SH-SY5Y (cell line): Measurements from ENCODE around the gene GMDS.

Experiments used
- GATA2 ChIP-seq: IDR thresholded peaks from 2 replicates; pipeline ENCODE4 v1.6.1; 2011; ENCODE audit warnings: mild to moderate bottlenecking, low read depth, low read length
- GATA3 ChIP-seq: IDR thresholded peaks from 2 replicates; pipeline ENCODE4 v1.6.1; 2011; ENCODE audit warnings: low read depth, mild to moderate bottlenecking, low read length, moderate library complexity

- TF ChIP-seq GATA3 = no peak
- TF ChIP-seq GATA2 = no peak
These were observed 49.2 kb downstream of the GMDS start for GRCh38 chr6:2196079-2196679.
